HFFc6 (cell line): Measurements from ENCODE around the gene XPO4. TPM values are rescaled to one million over a fixed set of nuclear protein-coding genes. Genes with fewer than 3 reads are reported as not detected.
"Not testable (repeated sequence)": the region's sequence is repeated elsewhere in the genome, so short reads cannot be mapped to it uniquely, and the experiment has no call there.

ENCODE experiments used
- DNase-seq: peaks from one replicate; pipeline ENCODE4 v3.0.0-alpha.2; 2018
- H3K27ac Mint-ChIP-seq: 2 replicates; pipeline ENCODE4 v1.8.0; 2020; ENCODE audit warnings: mild to moderate bottlenecking, mixed read lengths
- H3K27me3 Mint-ChIP-seq: 2 replicates; pipeline ENCODE4 v1.8.0; 2021; ENCODE audit warnings: mild to moderate bottlenecking, moderate library complexity, mixed read lengths; ENCODE audit not compliant: insufficient read depth
- H3K36me3 Mint-ChIP-seq: 2 replicates; pipeline ENCODE4 v1.8.0; 2021; ENCODE audit warnings: low read depth, mixed read lengths
- H3K4me1 Mint-ChIP-seq: 2 replicates; pipeline ENCODE4 v1.8.0; 2020; ENCODE audit warnings: low read depth, mixed read lengths
- H3K4me3 Mint-ChIP-seq: 2 replicates; pipeline ENCODE4 v1.8.0; 2020; ENCODE audit warnings: mild to moderate bottlenecking, moderate library complexity, mixed read lengths
- H3K9me3 Mint-ChIP-seq: 2 replicates; pipeline ENCODE4 v1.8.0; 2020; ENCODE audit warnings: mild to moderate bottlenecking, mixed read lengths
- total RNA-seq, 6 experiments: library from RNA; stranded (reverse); fragmentation: NEBNext Ultra II Directional; extraction: Animal tissue kit (Norgen Biotek cat#: 25700); gene quantifications; 2 replicates in 1 of 6; 3 replicates in 5 of 6; pipeline ENCODE4 v1.2.3, GENCODE V29; 2021
- TF ChIP-seq, protein P1 (sequence below): fragments of 200-600 bp; sonication (generic); IDR thresholded peaks from 2 replicates; pipeline ENCODE4 v1.5.0; 2021; ENCODE audit warnings: antibody characterized with exemption, mild to moderate bottlenecking

The XPO4 gene
- total RNA-seq, 6 experiments from 2014 or later, result 14.2 to 17.6 (median 15.2) TPM

DNA sequence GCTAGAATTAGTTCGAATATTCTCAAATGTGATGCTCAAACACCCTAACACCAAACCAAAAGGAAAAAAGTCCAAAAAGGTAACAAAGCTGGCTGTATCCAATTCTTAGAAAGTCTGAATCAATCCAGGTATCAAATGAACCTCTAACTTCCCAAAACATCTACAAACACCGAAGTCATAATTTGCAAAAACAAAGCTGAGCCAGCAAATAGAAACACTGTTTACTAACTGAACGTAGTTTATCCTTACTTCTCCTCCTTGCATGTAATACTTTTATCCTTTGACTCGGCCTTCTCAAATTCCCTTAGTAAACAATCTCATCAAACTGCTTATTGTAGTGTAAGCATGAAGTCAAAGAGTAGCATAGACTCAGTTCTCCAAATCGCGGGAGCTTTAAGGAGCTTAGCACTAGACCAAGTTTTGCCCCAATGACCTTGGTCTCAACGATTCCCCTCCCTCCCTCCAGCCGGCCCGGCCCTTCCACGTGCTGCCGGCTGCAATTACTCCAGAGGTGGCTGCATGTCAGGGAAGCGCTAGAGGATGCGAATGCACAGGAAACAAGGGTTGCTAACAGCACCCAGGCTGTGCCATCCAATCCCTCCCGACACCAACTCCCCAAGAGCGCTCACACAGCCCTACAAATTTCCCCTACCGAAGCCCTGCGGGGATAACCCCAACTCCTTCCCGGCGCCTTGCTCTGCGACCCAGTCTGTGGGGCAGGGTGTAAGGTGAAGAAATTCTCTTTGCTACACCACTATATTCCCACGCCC is 693 bp downstream of the XPO4 start:
- Mint-ChIP-seq H3K4me3 (peak overlapping the region; percentile 96), H3K9me3 (no peaks in the 10 kb centered on the region), H3K36me3 (no peaks in the 10 kb centered on the region), H3K4me1 (peaks cover 28% of the 10 kb centered on the region), H3K27me3 (no peaks in the 10 kb centered on the region), H3K27ac (peak overlapping the region; percentile 90)
- TF ChIP-seq, protein P1, sequence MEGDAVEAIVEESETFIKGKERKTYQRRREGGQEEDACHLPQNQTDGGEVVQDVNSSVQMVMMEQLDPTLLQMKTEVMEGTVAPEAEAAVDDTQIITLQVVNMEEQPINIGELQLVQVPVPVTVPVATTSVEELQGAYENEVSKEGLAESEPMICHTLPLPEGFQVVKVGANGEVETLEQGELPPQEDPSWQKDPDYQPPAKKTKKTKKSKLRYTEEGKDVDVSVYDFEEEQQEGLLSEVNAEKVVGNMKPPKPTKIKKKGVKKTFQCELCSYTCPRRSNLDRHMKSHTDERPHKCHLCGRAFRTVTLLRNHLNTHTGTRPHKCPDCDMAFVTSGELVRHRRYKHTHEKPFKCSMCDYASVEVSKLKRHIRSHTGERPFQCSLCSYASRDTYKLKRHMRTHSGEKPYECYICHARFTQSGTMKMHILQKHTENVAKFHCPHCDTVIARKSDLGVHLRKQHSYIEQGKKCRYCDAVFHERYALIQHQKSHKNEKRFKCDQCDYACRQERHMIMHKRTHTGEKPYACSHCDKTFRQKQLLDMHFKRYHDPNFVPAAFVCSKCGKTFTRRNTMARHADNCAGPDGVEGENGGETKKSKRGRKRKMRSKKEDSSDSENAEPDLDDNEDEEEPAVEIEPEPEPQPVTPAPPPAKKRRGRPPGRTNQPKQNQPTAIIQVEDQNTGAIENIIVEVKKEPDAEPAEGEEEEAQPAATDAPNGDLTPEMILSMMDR, result no peak
- DNase-seq, result peak; percentile 24

GRCh38 chr13:20894245-20894644 is 8.3 kb downstream of the XPO4 start:
- H3K27ac Mint-ChIP-seq, result no peak overlapping the region
- no peak for DNase-seq
- no peak overlapping the region for H3K4me3 Mint-ChIP-seq
- H3K4me1 Mint-ChIP-seq, result peaks cover under 1% of the 10 kb centered on the region; the same call in 1 of the 2 replicates
- no peaks in the 10 kb centered on the region for H3K36me3 Mint-ChIP-seq
- TF ChIP-seq, protein P1, result no peak
- no peaks in the 10 kb centered on the region for H3K9me3 Mint-ChIP-seq
- no peaks in the 10 kb centered on the region; the same call in 1 of the 2 replicates for H3K27me3 Mint-ChIP-seq

- Mint-ChIP-seq H3K4me3 (no peak overlapping the region), H3K4me1 (no peaks in the 10 kb centered on the region)
Measured at GRCh38 chr13:20891768-20892167, 10.8 kb downstream of the XPO4 start.

DNA sequence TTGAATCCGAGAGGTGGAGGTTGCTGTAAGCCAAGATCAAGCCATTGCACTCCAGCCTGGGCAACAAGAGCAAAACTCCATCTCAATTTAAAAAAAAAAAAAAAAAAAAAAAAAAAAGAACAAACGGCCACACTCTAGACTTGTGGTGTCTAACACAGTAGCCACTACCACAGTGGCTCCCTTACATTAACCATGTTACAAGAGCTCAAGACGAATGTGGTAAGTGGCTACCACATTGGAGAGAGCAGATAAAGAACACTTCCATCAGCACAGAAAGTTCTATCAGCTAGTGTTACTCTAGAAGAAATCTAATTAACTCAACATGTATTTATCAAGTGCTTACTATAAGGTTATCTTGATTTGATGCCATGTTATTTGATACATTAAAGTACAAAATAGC is 11.5 kb downstream of the XPO4 start:
- H3K4me1 Mint-ChIP-seq, result no peaks in the 10 kb centered on the region; the same call in 1 of the 2 replicates
- H3K27ac Mint-ChIP-seq, result no peak overlapping the region
- H3K27me3 Mint-ChIP-seq, result no peaks in the 10 kb centered on the region; the same call in 1 of the 2 replicates
- H3K36me3 Mint-ChIP-seq, result no peaks in the 10 kb centered on the region
- no peaks in the 10 kb centered on the region for H3K9me3 Mint-ChIP-seq
- TF ChIP-seq, protein P1, result no peak
- H3K4me3 Mint-ChIP-seq, result no peak overlapping the region
- no peak for DNase-seq

More at GRCh38 chr13:20891768-20892167, 10.8 kb downstream of the XPO4 start:
- no peaks in the 10 kb centered on the region for H3K36me3 Mint-ChIP-seq
- TF ChIP-seq, protein P1, result no peak
- no peaks in the 10 kb centered on the region; the same call in 1 of the 2 replicates for H3K27me3 Mint-ChIP-seq
- DNase-seq, result no peak
- H3K27ac Mint-ChIP-seq, result no peak overlapping the region
- no peaks in the 10 kb centered on the region for H3K9me3 Mint-ChIP-seq

GRCh38 chr13:20890540-20890939 is 12.0 kb downstream of the XPO4 start:
- H3K4me3 Mint-ChIP-seq, H3K36me3 Mint-ChIP-seq, H3K27me3 Mint-ChIP-seq, H3K9me3 Mint-ChIP-seq, H3K27ac Mint-ChIP-seq, H3K4me1 Mint-ChIP-seq, DNase-seq: not testable (repeated sequence)

DNA sequence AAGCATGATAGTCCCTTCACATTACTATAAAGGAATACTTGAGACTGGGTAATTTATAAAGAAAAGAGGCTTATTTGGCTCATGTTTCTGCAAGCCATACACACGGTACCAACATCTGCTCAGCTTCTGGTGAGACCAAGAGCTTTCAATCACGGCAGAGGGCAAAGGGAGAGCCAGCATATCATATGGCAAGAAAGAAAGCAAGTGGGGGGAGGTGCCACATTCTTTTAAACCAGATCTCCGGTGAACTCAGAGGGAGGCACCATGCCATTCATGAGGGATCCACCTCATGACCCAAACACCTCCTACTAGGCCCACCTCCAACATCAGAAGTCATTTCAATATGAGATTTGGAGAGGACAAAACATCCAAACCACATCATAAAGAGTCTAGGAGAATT is 20.3 kb downstream of the XPO4 start:
- peaks cover 1% of the 10 kb centered on the region; the same call in 1 of the 2 replicates for H3K9me3 Mint-ChIP-seq
- peak overlapping the region; percentile 35; the same call in 1 of the 2 replicates for H3K4me3 Mint-ChIP-seq
- peaks cover 12% of the 10 kb centered on the region for H3K36me3 Mint-ChIP-seq
- no peaks in the 10 kb centered on the region for H3K27me3 Mint-ChIP-seq
- peak overlapping the region; percentile 74 for H3K27ac Mint-ChIP-seq
- TF ChIP-seq, protein P1, result no peak
- H3K4me1 Mint-ChIP-seq, result peaks cover 34% of the 10 kb centered on the region
- no peak for DNase-seq
